Keratinocyte (primary cell): ENCODE data around the gene RIOK1. TPM values are rescaled to one million over a fixed set of nuclear protein-coding genes. Genes with fewer than 3 reads are reported as not detected.

Source experiments
- DNase-seq: peaks from one replicate; pipeline ENCODE4 v3.0.0-alpha.2; 2011; ENCODE audit warnings: low read depth, missing footprints, low spot score
- FAIRE-seq: peaks from 2 replicates; lab custom pipeline; 2011; peaks lifted over from hg19 to GRCh38; lab: Jason Lieb, UNC
- H2AFZ ChIP-seq: 2 replicates; pipeline ENCODE4 v1.6.0; 2012; ENCODE audit warnings: low read length, control low read depth, inconsistent platforms; ENCODE audit not compliant: control insufficient read depth
- H3K27ac ChIP-seq: 2 replicates; pipeline ENCODE4 v1.5.1; 2011; ENCODE audit warnings: low read length; ENCODE audit not compliant: control insufficient read depth, insufficient read depth
- H3K27me3 ChIP-seq: 3 replicates; pipeline ENCODE4 v1.6.0; 2011; ENCODE audit warnings: low read length; ENCODE audit not compliant: control insufficient read depth, insufficient read depth; ENCODE audit errors: extremely low read depth
- H3K36me3 ChIP-seq, 2 experiments: 2 replicates in 1 of 2; 3 replicates in 1 of 2; pipeline ENCODE4 v1.5.1; 2011; ENCODE audit warnings: low read length in 2 of 2, mild to moderate bottlenecking in 1 of 2; ENCODE audit not compliant: control insufficient read depth in 2 of 2, insufficient read depth in 2 of 2; ENCODE audit errors: extremely low read depth in 1 of 2
- H3K4me1 ChIP-seq: 3 replicates; pipeline ENCODE4 v1.5.1; 2011; ENCODE audit warnings: low read length; ENCODE audit not compliant: control insufficient read depth, insufficient read depth; ENCODE audit errors: extremely low read depth
- H3K4me2 ChIP-seq: 3 replicates; pipeline ENCODE4 v1.6.0; 2011; ENCODE audit warnings: low read depth, low read length; ENCODE audit not compliant: control insufficient read depth, insufficient read depth; ENCODE audit errors: extremely low read depth
- H3K4me3 ChIP-seq, 3 experiments: fragments of 200-600 bp in 1 of 3; sonication (generic) in 1 of 3; 2 replicates in 2 of 3; 3 replicates in 1 of 3; pipeline ENCODE4 v1.5.1; 2011 to 2016; ENCODE audit warnings: low read length in 3 of 3, mild to moderate bottlenecking in 3 of 3, control low read depth in 2 of 3, inconsistent platforms in 1 of 3, low read depth in 1 of 3, mixed read lengths in 1 of 3, mixed run types in 1 of 3, moderate library complexity in 1 of 3; ENCODE audit not compliant: control insufficient read depth in 2 of 3, insufficient read depth in 2 of 3; ENCODE audit errors: extremely low read depth in 1 of 3
- H3K79me2 ChIP-seq: 2 replicates; pipeline ENCODE4 v1.6.0; 2012; ENCODE audit warnings: low read length; ENCODE audit not compliant: control insufficient read depth, insufficient read depth
- H3K9ac ChIP-seq: 3 replicates; pipeline ENCODE4 v1.6.0; 2011; ENCODE audit warnings: low read length; ENCODE audit not compliant: control insufficient read depth, insufficient read depth; ENCODE audit errors: extremely low read depth
- H3K9me1 ChIP-seq: 3 replicates; pipeline ENCODE4 v1.6.0; 2011; ENCODE audit warnings: low read length; ENCODE audit not compliant: control insufficient read depth, insufficient read depth; ENCODE audit errors: extremely low read depth
- H3K9me3 ChIP-seq: 2 replicates; pipeline ENCODE4 v1.5.1; 2012; ENCODE audit warnings: low read depth, low read length; ENCODE audit not compliant: control insufficient read depth
- H4K20me1 ChIP-seq: 3 replicates; pipeline ENCODE4 v1.6.0; 2011; ENCODE audit warnings: low read length; ENCODE audit not compliant: control insufficient read depth, insufficient read depth; ENCODE audit errors: extremely low read depth
- EZH2 ChIP-seq: IDR thresholded peaks from one replicate; pipeline ENCODE4 v1.6.1; 2012; ENCODE audit warnings: inconsistent platforms, mild to moderate bottlenecking, low read length, moderate library complexity
- dilution Hi-C: fragments of 300-500 bp; cut with MboI; formaldehyde crosslinking; loops from one replicate; pipeline ENCODE4 v1.7.0; 2020; ENCODE audit warnings: low sequenced_read_pairs; ENCODE audit not compliant: extremely low pct_ligation_motif_present
- polyA plus RNA-seq, 5 experiments: library from polyadenylated mRNA; depleted of rRNA in 3 of 5; stranded (reverse) in 3 of 5; stranded (forward) in 1 of 5; unstranded in 1 of 5; fragments of >200 nt; gene quantifications; 1 replicate in 1 of 5; 2 replicates in 3 of 5; 3 replicates in 1 of 5; pipeline versions ENCODE4 v1.2.1 to v1.2.3, GENCODE V29; 2011 to 2012; ENCODE audit warnings: missing spikeins in 2 of 5, low read depth in 1 of 5, low replicate concordance in 1 of 5
- TF ChIP-seq, protein P1 (sequence below), 3 experiments: IDR thresholded peaks in 1 of 3; conservative IDR thresholded peaks in 1 of 3; optimal IDR thresholded peaks in 1 of 3; 2 replicates in 2 of 3; 3 replicates in 1 of 3; pipeline versions ENCODE3 to v1.5.1; 2011; ENCODE audit warnings: low read length in 3 of 3, mild to moderate bottlenecking in 3 of 3, moderate library complexity in 2 of 3, control low read depth in 1 of 3, inconsistent platforms in 1 of 3; ENCODE audit not compliant: insufficient read depth in 2 of 3; ENCODE audit errors: extremely low read depth in 1 of 3

RIOK1 gene
- polyA plus RNA-seq, 1 donor (not counting 4 experiments of a cell fraction or from before 2014, with no cell fraction given) = 11.7 TPM

DNA sequence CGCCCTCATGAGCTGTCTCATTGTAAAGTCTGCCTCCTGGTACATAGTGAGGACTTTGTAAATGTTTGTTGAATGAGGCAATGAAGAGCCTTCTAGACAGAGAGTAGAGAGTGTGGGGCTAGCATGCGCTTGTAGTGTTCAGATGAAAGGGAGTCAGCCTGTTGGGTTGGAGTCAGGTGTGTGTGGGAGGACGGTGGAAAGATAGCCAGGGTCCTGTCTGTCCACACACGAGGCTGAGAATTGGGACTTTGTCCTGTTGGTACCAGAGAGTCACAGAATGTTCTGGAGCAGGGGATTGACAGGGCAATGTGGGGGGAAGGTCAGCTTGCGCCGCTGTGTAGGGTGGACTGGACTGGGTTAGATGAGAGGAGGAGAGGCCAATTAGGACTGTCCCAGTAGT lies 58.6 kb downstream of the RIOK1 start:
- dilution Hi-C loops = no loop called here
- no peaks in the 10 kb centered on the region for H3K9me1 ChIP-seq
- TF ChIP-seq, protein P1, sequence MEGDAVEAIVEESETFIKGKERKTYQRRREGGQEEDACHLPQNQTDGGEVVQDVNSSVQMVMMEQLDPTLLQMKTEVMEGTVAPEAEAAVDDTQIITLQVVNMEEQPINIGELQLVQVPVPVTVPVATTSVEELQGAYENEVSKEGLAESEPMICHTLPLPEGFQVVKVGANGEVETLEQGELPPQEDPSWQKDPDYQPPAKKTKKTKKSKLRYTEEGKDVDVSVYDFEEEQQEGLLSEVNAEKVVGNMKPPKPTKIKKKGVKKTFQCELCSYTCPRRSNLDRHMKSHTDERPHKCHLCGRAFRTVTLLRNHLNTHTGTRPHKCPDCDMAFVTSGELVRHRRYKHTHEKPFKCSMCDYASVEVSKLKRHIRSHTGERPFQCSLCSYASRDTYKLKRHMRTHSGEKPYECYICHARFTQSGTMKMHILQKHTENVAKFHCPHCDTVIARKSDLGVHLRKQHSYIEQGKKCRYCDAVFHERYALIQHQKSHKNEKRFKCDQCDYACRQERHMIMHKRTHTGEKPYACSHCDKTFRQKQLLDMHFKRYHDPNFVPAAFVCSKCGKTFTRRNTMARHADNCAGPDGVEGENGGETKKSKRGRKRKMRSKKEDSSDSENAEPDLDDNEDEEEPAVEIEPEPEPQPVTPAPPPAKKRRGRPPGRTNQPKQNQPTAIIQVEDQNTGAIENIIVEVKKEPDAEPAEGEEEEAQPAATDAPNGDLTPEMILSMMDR (optimal IDR thresholded peaks at IDR 0.05 in 1 of 3, IDR thresholded peaks at IDR 0.05 in 1 of 3, conservative IDR thresholded peaks at IDR 0.05 in 1 of 3; ENCODE audit: extremely low read depth in 1 of 3, insufficient read depth in 2 of 3, low read length in 3 of 3) = no peak
- TF ChIP-seq EZH2 = no peak
- H3K79me2 ChIP-seq = no peaks in the 10 kb centered on the region
- no peak for DNase-seq
- no peak overlapping the region for H3K9ac ChIP-seq
- no peaks in the 10 kb centered on the region for H4K20me1 ChIP-seq
- H3K27me3 ChIP-seq = no peaks in the 10 kb centered on the region
- no peak overlapping the region for H3K4me3 ChIP-seq
- H3K4me1 ChIP-seq = peaks cover 25% of the 10 kb centered on the region
- no peak overlapping the region for H3K27ac ChIP-seq
- H3K9me3 ChIP-seq = no peaks in the 10 kb centered on the region
- no peak overlapping the region for H2AFZ ChIP-seq
- no peak overlapping the region for H3K4me2 ChIP-seq
- H3K36me3 ChIP-seq = no peaks in the 10 kb centered on the region
- FAIRE-seq = no peak

DNA sequence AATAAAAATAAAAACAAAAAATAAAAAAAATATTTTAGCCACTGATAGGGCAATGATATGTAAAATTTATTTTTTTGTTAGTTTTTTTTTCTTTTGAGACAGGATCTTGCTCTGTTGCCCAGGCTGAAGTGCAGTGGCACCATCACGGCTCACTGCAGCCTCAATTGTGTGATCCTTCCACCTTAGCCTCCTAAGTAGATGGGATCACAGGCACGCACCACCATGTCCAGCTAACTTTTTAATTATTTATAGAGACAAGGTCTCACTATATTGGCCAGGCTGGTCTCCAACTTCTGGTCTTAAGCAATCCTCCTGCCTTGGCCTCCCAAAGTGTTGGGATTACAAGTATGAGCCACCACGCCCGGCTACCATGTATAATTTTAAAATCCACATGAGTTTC lies 59.4 kb downstream of the RIOK1 start:
- no peak for DNase-seq
- no peaks in the 10 kb centered on the region for H3K27me3 ChIP-seq
- H3K4me3 ChIP-seq = no peak overlapping the region
- H3K9me1 ChIP-seq = no peaks in the 10 kb centered on the region
- no peak for TF ChIP-seq EZH2
- TF ChIP-seq, protein P1 (optimal IDR thresholded peaks at IDR 0.05 in 1 of 3, IDR thresholded peaks at IDR 0.05 in 1 of 3, conservative IDR thresholded peaks at IDR 0.05 in 1 of 3; ENCODE audit: extremely low read depth in 1 of 3, insufficient read depth in 2 of 3, low read length in 3 of 3) = no peak
- H3K27ac ChIP-seq = no peak overlapping the region
- peaks cover 25% of the 10 kb centered on the region for H3K4me1 ChIP-seq
- no peaks in the 10 kb centered on the region for H4K20me1 ChIP-seq
- H3K9ac ChIP-seq = no peak overlapping the region
- H2AFZ ChIP-seq = no peak overlapping the region
- no peak overlapping the region for H3K4me2 ChIP-seq
- dilution Hi-C loops = no loop called here
- no peaks in the 10 kb centered on the region for H3K79me2 ChIP-seq
- no peaks in the 10 kb centered on the region for H3K9me3 ChIP-seq
- H3K36me3 ChIP-seq = no peaks in the 10 kb centered on the region
- no peak for FAIRE-seq
